GM12801 (cell line): ENCODE measurements around the gene EML4.

ENCODE experiments used
- TF ChIP-seq, protein P1 (sequence below): IDR thresholded peaks from one replicate; pipeline ENCODE4 v1.5.1; 2011; ENCODE audit warnings: control low read depth; ENCODE audit not compliant: insufficient read length; ENCODE audit errors: extremely low read depth

Gene EML4

DNA sequence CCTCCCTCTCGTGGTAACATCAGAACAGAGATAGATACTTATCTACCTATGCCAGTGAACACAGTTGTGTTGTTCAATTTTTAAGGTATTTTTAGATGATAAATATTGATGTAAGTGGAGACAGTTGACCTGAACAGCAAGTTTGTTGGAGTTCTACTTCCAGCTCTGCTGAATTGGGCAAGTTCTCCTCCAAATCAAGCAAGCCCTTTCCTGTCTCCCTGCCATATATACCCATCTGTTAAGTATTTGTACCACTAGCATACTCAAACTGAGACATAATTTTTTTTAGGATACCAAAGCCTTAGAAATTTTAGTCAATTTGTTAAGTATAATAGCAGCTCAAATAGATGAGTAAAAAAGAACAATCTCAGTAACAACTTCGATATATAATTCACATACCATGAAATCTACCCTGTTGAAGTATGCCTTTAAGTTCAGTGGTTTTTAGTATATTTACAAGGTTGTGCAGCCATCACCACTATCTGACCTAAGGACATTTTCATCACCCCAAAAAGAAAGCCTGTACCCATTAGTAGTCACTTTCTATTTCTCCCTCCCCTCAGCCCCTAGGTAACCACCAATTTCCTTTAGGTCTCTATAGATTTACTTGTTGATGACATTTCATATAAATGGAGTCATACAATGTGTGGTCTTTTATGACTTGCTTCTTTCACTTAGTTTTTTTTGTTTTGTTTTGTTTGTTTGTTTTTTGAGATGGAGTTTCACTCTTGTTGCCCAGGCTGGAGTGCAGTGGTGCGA is 130.0 kb downstream of the EML4 start:
- TF ChIP-seq, protein P1, sequence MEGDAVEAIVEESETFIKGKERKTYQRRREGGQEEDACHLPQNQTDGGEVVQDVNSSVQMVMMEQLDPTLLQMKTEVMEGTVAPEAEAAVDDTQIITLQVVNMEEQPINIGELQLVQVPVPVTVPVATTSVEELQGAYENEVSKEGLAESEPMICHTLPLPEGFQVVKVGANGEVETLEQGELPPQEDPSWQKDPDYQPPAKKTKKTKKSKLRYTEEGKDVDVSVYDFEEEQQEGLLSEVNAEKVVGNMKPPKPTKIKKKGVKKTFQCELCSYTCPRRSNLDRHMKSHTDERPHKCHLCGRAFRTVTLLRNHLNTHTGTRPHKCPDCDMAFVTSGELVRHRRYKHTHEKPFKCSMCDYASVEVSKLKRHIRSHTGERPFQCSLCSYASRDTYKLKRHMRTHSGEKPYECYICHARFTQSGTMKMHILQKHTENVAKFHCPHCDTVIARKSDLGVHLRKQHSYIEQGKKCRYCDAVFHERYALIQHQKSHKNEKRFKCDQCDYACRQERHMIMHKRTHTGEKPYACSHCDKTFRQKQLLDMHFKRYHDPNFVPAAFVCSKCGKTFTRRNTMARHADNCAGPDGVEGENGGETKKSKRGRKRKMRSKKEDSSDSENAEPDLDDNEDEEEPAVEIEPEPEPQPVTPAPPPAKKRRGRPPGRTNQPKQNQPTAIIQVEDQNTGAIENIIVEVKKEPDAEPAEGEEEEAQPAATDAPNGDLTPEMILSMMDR, result no peak

GRCh38 chr2:42300527-42300926 is 131.4 kb downstream of the EML4 start:
- TF ChIP-seq, protein P1, result no peak

DNA sequence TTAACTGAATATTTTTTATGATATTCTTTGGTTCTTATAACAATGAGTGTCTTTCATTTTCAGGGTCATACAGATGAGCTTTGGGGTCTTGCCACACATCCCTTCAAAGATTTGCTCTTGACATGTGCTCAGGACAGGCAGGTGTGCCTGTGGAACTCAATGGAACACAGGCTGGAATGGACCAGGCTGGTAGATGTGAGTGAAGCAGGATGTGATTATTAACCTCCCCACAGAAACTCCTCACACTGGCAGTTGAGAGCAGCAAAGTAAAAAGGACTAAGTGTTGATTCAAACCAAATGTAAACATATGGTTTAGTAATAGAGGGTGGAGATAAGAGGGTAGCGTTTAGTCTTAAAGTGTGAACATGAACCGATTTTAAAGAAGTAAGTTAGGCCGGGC is 134.1 kb downstream of the EML4 start:
- TF ChIP-seq, protein P1, result no peak

- TF ChIP-seq, protein P1, result no peak
These were observed 135.0 kb downstream of the EML4 start for GRCh38 chr2:42304059-42304713.

GRCh38 chr2:42307180-42307579 is 138.0 kb downstream of the EML4 start:
- TF ChIP-seq, protein P1, result no peak

GRCh38 chr2:42309366-42309765 is 140.2 kb downstream of the EML4 start:
- TF ChIP-seq, protein P1, result no peak

DNA sequence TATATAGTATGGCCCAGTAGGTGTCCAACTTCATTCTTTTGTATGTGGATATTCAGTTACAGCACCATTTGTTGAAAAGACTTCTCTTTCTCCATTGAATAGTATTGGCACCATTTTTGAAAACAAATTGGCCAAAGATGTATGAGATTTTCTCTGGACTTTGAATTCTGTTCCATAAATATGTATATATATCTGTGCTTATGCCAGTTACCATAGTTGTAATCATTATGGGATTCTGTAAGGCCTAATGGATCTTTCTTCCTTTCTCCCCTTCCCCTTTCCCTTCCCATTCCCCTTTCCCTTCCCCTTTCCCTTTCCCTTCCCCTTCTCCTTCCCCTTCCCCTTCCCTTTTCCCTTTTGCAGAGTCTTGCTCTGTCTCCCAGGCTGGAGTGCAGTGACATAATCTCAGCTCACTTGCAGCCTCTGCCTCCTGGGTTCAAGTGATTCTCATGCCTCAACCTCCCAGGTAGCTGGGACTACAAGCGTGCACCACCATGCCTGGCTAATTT is 140.9 kb downstream of the EML4 start:
- TF ChIP-seq, protein P1, result no peak
